ENCODE data around the gene NCOA4. TPM values are rescaled to one million over a fixed set of nuclear protein-coding genes. Genes with fewer than 3 reads are reported as not detected.
"Not testable (repeated sequence)": the region's sequence is repeated elsewhere in the genome, so short reads cannot be mapped to it uniquely, and the experiment has no call there.

Gene NCOA4
- total and polyA plus RNA-seq, 2 of the 4 experiments (the other 2 are of a cell fraction): 62.2 to 188 TPM

GRCh38 chr10:45985590-45985989 is 44.8 kb downstream of the NCOA4 start:
- H3K27me3 ChIP-seq (ENCODE audit: control insufficient read depth, insufficient read depth, low read length); H2BK120ac ChIP-seq (ENCODE audit: low read depth, low read length); H3K4me2 ChIP-seq (ENCODE audit: low read depth, low read length); H3K36me3 ChIP-seq (ENCODE audit: control insufficient read depth, insufficient read depth, low read length); H2BK15ac ChIP-seq (ENCODE audit: low read depth, low read length); H3K14ac ChIP-seq (replicated peaks; ENCODE audit: low read depth, low read length); H2AK9ac ChIP-seq (replicated peaks; ENCODE audit: low read depth, low read length, poor library complexity); intact Hi-C loops (cut with micrococcal nuclease); BruUV-seq (replicated peaks); H2BK20ac ChIP-seq (ENCODE audit: low read depth, low read length); H3K18ac ChIP-seq (ENCODE audit: low read depth, low read length); H3K23ac ChIP-seq (ENCODE audit: low read depth, low read length); DNase-seq; H2BK5ac ChIP-seq (ENCODE audit: low read depth, low read length, poor library complexity, severe bottlenecking); H3K4me1 ChIP-seq (ENCODE audit: control insufficient read depth, insufficient read depth, low read length); H4K91ac ChIP-seq (ENCODE audit: insufficient read depth, low read depth, low read length); CTCF ChIA-PET; H2AK5ac ChIP-seq (ENCODE audit: low read depth, low read length); H3K4ac ChIP-seq (ENCODE audit: low read depth, low read length); H4K20me1 ChIP-seq (ENCODE audit: insufficient read depth, low read length); H3K27ac ChIP-seq (ENCODE audit: insufficient read depth, low read length); H3K4me3 ChIP-seq (ENCODE audit: insufficient read depth, low read depth, low read length); POLR2A ChIA-PET (ENCODE audit: unreplicated experiment); H4K8ac ChIP-seq (ENCODE audit: low read depth in 2 of 2, low read length in 2 of 2); H3K79me1 ChIP-seq (ENCODE audit: low read depth in 1 of 2, low read length in 2 of 2); H3K9ac ChIP-seq (ENCODE audit: low read depth, low read length); H3K9me1 ChIP-seq (ENCODE audit: insufficient read depth, low read length); in situ Hi-C loops (cut with MboI; ENCODE audit: low sequenced_read_pairs); dilution Hi-C loops (cut with HindIII; ENCODE audit: low sequenced_read_pairs, unreplicated experiment); ATAC-seq (ENCODE audit: low read depth); H4K5ac ChIP-seq (ENCODE audit: low read depth, low read length); H3K9me3 ChIP-seq (ENCODE audit: control insufficient read depth, insufficient read depth, low read length); H2AFZ ChIP-seq (replicated peaks; ENCODE audit: low read length, poor library complexity); H3K56ac ChIP-seq (ENCODE audit: extremely low read depth, insufficient read depth, low read length): not testable (repeated sequence)
- WGBS, 2 experiments (ENCODE audit: extremely low coverage in 2 of 2, insufficient read length in 1 of 2): no CpG with 5 or more reads among the region's 3 CpGs

DNA sequence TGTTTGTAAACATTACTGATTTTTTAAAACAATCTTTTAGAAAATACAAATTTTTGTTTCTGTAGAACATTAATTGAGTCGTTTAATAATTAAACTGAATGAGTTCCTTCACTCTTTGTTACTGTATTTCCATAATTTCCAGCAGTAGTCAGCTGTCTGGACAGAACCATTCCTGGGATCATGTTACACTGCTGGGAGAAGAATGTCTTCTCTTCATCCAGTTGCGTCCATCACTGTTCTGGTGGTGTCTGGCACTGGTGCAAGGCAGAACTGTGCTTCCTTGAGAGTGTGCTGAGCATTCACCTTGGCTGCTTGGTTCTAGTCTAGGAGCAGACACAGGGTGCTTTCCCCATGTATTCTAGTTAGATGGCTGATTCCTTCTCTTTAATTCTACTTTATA is 46.0 kb downstream of the NCOA4 start:
- dilution Hi-C loops (cut with HindIII; ENCODE audit: low sequenced_read_pairs, unreplicated experiment); H2AFZ ChIP-seq (replicated peaks; ENCODE audit: low read length, poor library complexity); H2AK9ac ChIP-seq (replicated peaks; ENCODE audit: low read depth, low read length, poor library complexity); H3K4me3 ChIP-seq (ENCODE audit: insufficient read depth, low read depth, low read length); CTCF ChIA-PET; H3K56ac ChIP-seq (ENCODE audit: extremely low read depth, insufficient read depth, low read length); H3K27me3 ChIP-seq (ENCODE audit: control insufficient read depth, insufficient read depth, low read length); H3K27ac ChIP-seq (ENCODE audit: insufficient read depth, low read length); BruUV-seq (replicated peaks); H3K4me2 ChIP-seq (ENCODE audit: low read depth, low read length); H3K79me1 ChIP-seq (ENCODE audit: low read depth in 1 of 2, low read length in 2 of 2); H3K4ac ChIP-seq (ENCODE audit: low read depth, low read length); in situ Hi-C loops (cut with MboI; ENCODE audit: low sequenced_read_pairs); H3K23ac ChIP-seq (ENCODE audit: low read depth, low read length); H4K8ac ChIP-seq (ENCODE audit: low read depth in 2 of 2, low read length in 2 of 2); H3K9ac ChIP-seq (ENCODE audit: low read depth, low read length); H4K20me1 ChIP-seq (ENCODE audit: insufficient read depth, low read length); H2BK15ac ChIP-seq (ENCODE audit: low read depth, low read length); H2BK5ac ChIP-seq (ENCODE audit: low read depth, low read length, poor library complexity, severe bottlenecking); H2BK120ac ChIP-seq (ENCODE audit: low read depth, low read length); H3K14ac ChIP-seq (replicated peaks; ENCODE audit: low read depth, low read length); H3K36me3 ChIP-seq (ENCODE audit: control insufficient read depth, insufficient read depth, low read length); H3K9me3 ChIP-seq (ENCODE audit: control insufficient read depth, insufficient read depth, low read length); H4K91ac ChIP-seq (ENCODE audit: insufficient read depth, low read depth, low read length); H4K5ac ChIP-seq (ENCODE audit: low read depth, low read length); ATAC-seq (ENCODE audit: low read depth); H3K18ac ChIP-seq (ENCODE audit: low read depth, low read length); H2AK5ac ChIP-seq (ENCODE audit: low read depth, low read length); H3K9me1 ChIP-seq (ENCODE audit: insufficient read depth, low read length); POLR2A ChIA-PET (ENCODE audit: unreplicated experiment); H2BK20ac ChIP-seq (ENCODE audit: low read depth, low read length); intact Hi-C loops (cut with micrococcal nuclease); H3K4me1 ChIP-seq (ENCODE audit: control insufficient read depth, insufficient read depth, low read length): not testable (repeated sequence)
- peak; percentile 27 for DNase-seq
- WGBS, 2 experiments (ENCODE audit: extremely low coverage in 2 of 2, insufficient read length in 1 of 2): no CpG with 5 or more reads among the region's 2 CpGs

Measured in IMR-90 (cell line).